Measurements from ENCODE around the gene VIPR2. TPM values are rescaled to one million over a fixed set of nuclear protein-coding genes. Genes with fewer than 3 reads are reported as not detected.

Gene VIPR2
- total and polyA plus RNA-seq, 2 of the 13 experiments (the other 11 are each of a cell fraction or from before 2014, with no cell fraction given) = not detected

DNA sequence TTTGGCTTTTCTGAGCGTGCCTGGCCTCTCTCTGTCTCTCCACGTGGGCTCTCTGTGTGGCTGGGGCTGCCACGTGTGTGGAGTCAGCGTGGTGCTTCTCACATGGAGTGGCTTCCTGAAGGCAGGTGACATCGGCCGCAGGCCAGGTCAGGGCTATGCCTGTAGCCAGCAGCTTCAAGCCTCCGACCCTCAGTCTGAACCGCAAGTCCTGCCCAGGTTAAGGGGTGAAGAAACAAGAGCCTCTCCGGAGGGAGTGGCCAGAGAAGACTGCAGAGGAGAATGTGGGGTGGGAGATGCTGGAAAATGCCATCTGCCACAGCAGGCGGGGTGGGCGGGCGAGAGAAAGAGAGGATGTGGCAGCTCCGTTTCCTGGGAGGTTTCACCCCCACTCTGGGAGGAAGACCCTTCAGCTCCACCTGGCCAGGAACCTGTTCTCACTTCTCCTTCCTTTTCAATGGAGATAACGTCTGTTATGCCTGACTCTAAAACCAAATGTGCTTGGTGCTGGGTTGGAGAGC is 14.3 kb upstream of the VIPR2 start:
- in situ Hi-C loops (cut with HindIII; ENCODE audit: extremely low pct_ligation_motif_present, low pct_unique_long_range_greater_than_20kb) = no loop called here
- FAIRE-seq (no peak), DNase-seq (ENCODE audit: low spot score) (no peak), ATAC-seq (no peak)
- 51% methylated on average over 10 of the region's 14 CpGs for WGBS (ENCODE audit: low lambda C conversion rate)
- no peak overlapping the region for H3K27ac ChIP-seq (ENCODE audit: extremely low read length, insufficient read depth, low read length)
- POLR2A ChIA-PET = no interaction called here
- no peak overlapping the region for H3K4me2 ChIP-seq (ENCODE audit: low read depth, low read length)
- peaks cover 2 to 33% of the 10 kb centered on the region in 2 experiments; a peak in 4 of 5 replicates for H3K27me3 ChIP-seq (ENCODE audit: control insufficient read depth in 1 of 2, insufficient read depth in 2 of 2, low read length in 2 of 2)
- H3K4me1 ChIP-seq (ENCODE audit: insufficient read depth, low read length) = peaks cover 27% of the 10 kb centered on the region
- CTCF ChIA-PET (ENCODE audit: low intra/inter-chr PET ratio, low total read pairs) = no interaction called here
- TF ChIP-seq, protein P1, sequence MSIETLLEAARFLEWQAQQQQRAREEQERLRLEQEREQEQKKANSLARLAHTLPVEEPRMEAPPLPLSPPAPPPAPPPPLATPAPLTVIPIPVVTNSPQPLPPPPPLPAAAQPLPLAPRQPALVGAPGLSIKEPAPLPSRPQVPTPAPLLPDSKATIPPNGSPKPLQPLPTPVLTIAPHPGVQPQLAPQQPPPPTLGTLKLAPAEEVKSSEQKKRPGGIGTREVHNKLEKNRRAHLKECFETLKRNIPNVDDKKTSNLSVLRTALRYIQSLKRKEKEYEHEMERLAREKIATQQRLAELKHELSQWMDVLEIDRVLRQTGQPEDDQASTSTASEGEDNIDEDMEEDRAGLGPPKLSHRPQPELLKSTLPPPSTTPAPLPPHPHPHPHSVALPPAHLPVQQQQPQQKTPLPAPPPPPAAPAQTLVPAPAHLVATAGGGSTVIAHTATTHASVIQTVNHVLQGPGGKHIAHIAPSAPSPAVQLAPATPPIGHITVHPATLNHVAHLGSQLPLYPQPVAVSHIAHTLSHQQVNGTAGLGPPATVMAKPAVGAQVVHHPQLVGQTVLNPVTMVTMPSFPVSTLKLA (IDR thresholded peaks at IDR 0.05) = peak; percentile 97
- TF ChIP-seq ZNF235 (CRISPR knock-in tag; IDR thresholded peaks at IDR 0.05; ENCODE audit: borderline replicate concordance) (no peak), NFYB (CRISPR knock-in tag; IDR thresholded peaks at IDR 0.05) (no peak), ZNF24 (IDR thresholded peaks at IDR 0.05) (no peak)
- H3K79me2 ChIP-seq (ENCODE audit: insufficient read depth, low read length) = no peaks in the 10 kb centered on the region
- no peak overlapping the region for H3K4me3 ChIP-seq (replicated peaks in 1 of 3; ENCODE audit: insufficient read depth in 1 of 3, low read depth in 2 of 3, low read length in 3 of 3)
- no peaks in the 10 kb centered on the region for H4K20me1 ChIP-seq (ENCODE audit: insufficient read depth, low read length)
- no peak overlapping the region for H2AFZ ChIP-seq (ENCODE audit: low read length)
- H3K36me3 ChIP-seq (replicated peaks in 1 of 2; ENCODE audit: control insufficient read depth in 1 of 2, insufficient read depth in 2 of 2, low read length in 2 of 2) = no peaks in the 10 kb centered on the region
- no peak overlapping the region for H3K9ac ChIP-seq (ENCODE audit: insufficient read depth, low read depth, low read length)
- no TSS peak for BruUV-seq (replicated peaks)
- H3K9me3 ChIP-seq (ENCODE audit: low read length) = no peaks in the 10 kb centered on the region
- intact Hi-C loops (cut with micrococcal nuclease; ENCODE audit: unreplicated experiment) = no loop called here

DNA sequence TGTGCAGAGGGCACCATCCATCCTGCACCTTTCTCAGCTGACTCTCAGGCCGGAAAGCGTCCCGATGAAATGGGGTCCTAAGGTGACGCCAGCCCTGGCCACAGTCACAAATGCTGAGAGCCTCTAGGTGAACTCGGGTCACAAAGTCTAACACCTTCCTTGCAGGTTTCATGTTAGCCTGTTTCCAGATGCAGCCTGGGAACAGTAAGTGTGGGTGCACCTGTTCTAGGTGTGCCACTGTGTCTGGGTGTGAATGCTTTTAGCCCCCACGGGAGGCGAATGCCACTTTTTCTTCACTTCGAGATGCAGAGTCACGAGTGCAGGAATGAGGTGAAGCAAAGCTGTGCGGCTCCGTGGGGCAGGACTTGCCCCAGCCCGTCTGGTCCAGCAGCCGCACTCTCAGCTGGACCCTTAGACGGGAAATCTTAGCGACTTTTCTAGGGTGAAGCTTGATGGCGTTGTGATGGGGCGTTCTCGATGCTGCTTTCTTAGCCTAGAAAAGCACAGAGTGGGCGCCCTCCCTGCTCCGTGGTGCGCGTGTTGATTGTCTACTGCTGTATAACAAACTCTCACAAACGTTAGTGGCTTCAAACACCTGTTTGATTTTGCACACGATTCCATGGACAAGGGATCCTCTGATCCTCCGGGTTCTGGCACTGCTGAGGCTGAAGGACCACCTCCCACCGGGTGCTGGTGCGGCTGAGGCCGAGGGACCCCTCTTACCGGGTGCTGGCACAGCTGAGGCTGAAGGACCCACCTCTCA is 13.6 kb upstream of the VIPR2 start:
- WGBS (ENCODE audit: low lambda C conversion rate) = 59% methylated on average over 12 of the region's 29 CpGs
- BruUV-seq (replicated peaks) = no TSS peak
- Histone ChIP-seq H2AFZ (ENCODE audit: low read length) (no peak overlapping the region), H3K4me2 (ENCODE audit: low read depth, low read length) (no peak overlapping the region), H3K4me1 (ENCODE audit: insufficient read depth, low read length) (peaks cover 27% of the 10 kb centered on the region), H3K9ac (ENCODE audit: insufficient read depth, low read depth, low read length) (no peak overlapping the region), H4K20me1 (ENCODE audit: insufficient read depth, low read length) (no peaks in the 10 kb centered on the region), H3K27me3 (ENCODE audit: control insufficient read depth in 1 of 2, insufficient read depth in 2 of 2, low read length in 2 of 2) (peaks cover 3 to 36% of the 10 kb centered on the region in 2 experiments; a peak in 4 of 5 replicates), H3K36me3 (replicated peaks in 1 of 2; ENCODE audit: control insufficient read depth in 1 of 2, insufficient read depth in 2 of 2, low read length in 2 of 2) (no peaks in the 10 kb centered on the region), H3K79me2 (ENCODE audit: insufficient read depth, low read length) (no peaks in the 10 kb centered on the region), H3K4me3 (replicated peaks in 1 of 3; ENCODE audit: insufficient read depth in 1 of 3, low read depth in 2 of 3, low read length in 3 of 3) (no peak overlapping the region), H3K27ac (ENCODE audit: extremely low read length, insufficient read depth, low read length) (no peak overlapping the region), H3K9me3 (ENCODE audit: low read length) (no peaks in the 10 kb centered on the region)
- in situ Hi-C loops (cut with HindIII; ENCODE audit: extremely low pct_ligation_motif_present, low pct_unique_long_range_greater_than_20kb) (no loop called here), intact Hi-C loops (cut with micrococcal nuclease; ENCODE audit: unreplicated experiment) (no loop called here)
- no peak for FAIRE-seq
- TF ChIP-seq SIX1 (CRISPR knock-in tag; IDR thresholded peaks at IDR 0.05; ENCODE audit: borderline replicate concordance) (no peak), KLF11 (CRISPR knock-in tag; IDR thresholded peaks at IDR 0.05) (no peak)
- no peak for ATAC-seq
- ChIA-PET POLR2A (no interaction called here), CTCF (ENCODE audit: low intra/inter-chr PET ratio, low total read pairs) (no interaction called here)
- DNase-seq (ENCODE audit: low spot score) = no peak
